Esophagus mucosa (tissue), 1 donor: ENCODE results near the gene SHISAL2A. TPM values are rescaled to one million over a fixed set of nuclear protein-coding genes. Genes with fewer than 3 reads are reported as not detected.

Experiments used
- ATAC-seq: fragments of 200-7000 bp; cut with Tn5 transposase; one replicate; pipeline ENCODE4 v1.9.1; 2020
- total RNA-seq: library from RNA; stranded (reverse); gene quantifications from one replicate; pipeline ENCODE4 v1.2.4, GENCODE V29; 2023
- donor health status: DM: yes; HTN: yes; CAD: no.

The SHISAL2A gene
- total RNA-seq, 1 donor from 2014 or later = 0.36 TPM

DNA sequence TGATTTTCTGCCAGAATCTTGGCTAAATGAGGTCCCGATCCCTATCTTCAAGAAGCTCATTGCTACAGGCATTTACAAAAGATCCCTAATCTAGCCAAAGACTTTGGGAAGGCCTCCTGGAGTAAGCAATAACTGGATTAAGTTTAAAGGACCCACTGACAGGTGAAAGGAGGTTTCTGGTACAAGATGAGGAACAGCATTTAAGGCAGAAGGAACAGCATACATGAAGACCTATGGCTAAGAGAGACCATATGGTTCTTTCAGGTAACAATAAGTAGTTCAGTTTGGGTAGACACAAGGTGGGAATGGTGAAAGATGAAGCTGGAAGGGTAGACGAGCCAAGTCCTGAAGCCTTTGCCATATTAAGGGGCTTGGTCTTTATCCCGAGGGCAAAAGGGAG lies 27.8 kb downstream of the SHISAL2A start:
- ATAC-seq = no peak

DNA sequence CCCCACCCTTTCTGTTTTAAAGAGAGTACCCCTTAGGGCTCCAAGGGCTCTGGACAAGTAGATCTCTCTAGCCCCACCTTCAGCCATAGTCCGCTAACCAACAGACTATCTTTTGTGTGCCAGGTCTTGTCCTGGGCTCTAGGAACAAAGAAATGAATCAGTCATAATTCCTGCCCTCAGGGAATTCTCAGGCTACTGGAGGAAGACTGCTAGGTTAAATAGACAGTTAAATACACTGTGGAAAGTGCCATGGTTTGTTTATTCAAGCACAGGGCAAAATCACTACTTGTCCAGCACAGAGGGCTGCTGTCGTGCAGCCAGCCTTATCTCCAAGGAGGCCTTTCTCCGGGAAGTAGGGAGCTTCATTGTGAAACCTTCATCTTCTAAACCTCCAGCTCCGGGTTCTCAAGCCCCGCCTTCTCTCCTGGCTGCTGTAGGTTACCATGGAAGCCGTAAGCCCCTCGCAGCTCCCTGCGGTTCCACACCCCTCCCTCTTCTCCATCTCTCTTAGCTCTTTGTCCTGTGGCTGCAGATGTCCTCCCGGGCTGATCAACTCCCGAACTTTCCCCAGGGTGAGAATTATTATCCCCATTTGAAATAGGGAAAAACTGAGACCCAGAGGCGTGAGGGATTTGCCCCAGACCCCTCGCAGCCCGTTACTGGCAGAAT lies 29.8 kb downstream of the SHISAL2A start:
- ATAC-seq = peak; percentile 63

DNA sequence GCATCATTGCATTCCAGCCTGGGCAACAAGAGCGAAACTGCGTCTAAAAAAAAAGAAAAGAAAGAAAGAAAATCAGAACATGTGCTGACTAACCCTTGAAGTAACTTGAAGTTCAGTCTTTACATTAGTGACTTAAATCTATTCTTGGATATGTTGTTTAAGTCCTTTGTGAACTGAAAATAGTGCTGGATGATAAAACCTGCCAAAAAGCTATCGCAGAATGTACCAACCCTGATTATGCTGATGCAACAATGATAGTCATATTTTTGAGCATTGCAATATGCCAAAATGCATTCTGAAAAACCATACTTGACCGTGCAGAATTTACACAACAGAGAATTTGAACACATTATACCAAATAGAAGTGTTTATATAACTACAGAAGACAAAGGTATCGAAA lies 30.7 kb downstream of the SHISAL2A start:
- no peak for ATAC-seq

DNA sequence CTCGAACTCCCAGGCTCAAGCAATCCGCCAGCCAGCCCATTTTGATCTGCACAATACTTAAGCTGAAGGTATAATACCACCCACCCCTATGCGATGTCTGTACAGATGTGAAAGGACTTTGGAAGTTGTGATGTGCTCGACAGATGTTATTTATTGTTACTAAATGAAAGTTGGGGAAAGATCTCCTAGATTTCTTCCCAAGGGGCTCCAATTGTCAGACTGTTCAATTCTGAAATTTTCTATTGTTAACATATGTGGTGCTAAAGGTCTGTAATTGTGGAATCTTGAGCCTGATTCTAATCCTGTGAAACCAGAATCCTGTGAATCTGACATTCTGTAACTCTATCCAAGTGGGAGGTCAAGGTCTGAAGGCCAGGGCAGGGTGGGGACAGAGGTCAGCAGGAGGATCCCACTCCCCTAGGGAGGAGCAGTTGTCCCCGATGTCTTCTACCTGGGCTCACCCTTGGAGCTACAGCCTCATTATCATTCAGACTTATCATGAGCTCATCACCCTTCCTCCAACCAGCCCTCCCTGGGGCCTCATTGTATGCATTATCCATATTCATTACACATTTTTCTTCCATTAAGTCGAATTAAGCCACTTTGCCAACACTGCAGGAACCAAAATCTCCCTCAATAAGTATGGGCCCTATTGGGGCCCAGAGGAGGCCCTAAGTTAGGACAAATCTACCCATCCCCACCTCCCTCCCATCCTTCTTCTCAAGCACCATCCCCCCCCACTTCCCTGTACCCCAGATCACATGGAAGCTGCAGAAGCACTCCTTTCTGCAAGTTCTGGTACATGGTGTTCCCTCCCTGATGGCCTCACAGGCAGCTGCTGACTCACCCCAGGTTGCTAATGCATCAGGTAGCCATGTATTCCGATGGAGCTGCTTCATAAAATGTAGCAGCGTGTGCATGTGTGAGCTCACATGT lies 32.3 kb downstream of the SHISAL2A start:
- ATAC-seq = peak; percentile 78

DNA sequence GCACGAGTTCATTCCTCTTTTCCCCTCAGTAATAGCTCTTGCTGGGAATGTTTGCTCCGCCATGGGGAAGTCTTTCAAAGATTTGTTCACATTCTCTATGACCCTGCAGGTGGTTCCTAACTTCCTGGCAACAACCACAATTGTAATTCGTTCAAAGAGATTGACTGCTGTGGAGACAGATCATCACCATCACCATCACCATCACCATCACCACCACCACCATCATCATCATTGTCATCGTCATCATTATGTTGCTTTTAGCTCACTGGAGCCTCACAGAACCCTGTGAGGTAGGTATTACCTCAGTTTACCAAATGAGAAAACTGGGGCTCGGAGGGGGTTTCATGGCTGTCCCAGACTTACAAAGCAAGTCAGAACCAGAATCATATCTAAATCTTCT lies 34.3 kb downstream of the SHISAL2A start:
- ATAC-seq = no peak

DNA sequence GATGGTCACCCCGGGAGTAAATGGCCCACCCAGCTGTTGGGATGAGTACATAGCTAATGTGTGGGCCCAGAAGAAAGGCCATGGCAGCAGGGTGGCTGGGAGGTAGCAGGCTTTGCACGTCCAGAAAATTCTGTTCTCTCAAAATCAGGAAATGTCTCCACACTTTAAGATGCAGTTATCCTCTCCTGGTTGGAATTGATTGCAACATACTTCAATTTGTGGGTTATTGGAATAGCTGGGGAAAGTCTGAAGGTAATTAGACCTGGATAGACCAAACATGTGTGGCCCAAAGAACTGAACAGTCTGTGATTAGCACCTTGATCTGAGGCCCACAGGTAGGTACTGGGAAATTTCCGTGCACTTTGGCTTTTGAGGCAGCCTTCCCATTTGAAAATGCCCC lies 35.0 kb downstream of the SHISAL2A start:
- ATAC-seq = no peak

DNA sequence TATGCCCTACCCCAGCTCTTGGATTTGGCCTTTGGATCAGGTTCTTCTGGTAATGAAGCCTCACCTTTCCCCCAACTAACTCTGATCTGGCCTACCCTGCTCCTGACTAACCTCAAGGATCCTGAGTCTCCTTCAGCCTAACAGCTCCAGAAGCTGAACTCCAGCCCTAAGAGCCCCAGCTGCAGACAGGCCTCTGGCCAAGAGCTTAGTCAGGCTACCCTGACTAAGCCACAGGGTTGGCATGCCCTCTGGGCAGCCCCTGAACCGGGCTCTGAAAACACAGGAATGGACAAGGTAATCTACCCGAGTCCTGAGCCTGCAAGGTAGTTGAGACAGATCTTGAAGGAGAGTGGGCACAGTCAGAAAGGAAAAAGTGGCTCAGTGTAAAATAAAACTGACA lies 35.7 kb downstream of the SHISAL2A start:
- peak; percentile 58 for ATAC-seq

DNA sequence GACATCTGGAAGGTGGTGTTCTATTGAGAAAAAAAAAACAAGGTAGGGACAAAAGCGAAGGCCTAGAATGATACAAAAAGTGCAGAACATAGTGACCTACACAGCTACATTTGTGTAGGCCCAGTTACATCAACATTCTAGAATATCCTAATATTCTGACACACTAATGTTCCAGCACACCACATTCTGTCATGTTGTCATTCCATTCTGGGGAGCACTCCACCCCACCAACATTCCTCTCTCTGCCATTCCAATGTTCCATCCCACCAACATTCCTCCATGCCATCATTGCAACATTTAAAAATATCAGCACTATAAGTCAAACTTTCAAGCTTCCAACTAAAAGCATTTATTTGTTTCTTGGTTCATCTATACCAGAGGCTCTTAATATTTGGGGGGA lies 36.7 kb downstream of the SHISAL2A start:
- ATAC-seq = no peak

DNA sequence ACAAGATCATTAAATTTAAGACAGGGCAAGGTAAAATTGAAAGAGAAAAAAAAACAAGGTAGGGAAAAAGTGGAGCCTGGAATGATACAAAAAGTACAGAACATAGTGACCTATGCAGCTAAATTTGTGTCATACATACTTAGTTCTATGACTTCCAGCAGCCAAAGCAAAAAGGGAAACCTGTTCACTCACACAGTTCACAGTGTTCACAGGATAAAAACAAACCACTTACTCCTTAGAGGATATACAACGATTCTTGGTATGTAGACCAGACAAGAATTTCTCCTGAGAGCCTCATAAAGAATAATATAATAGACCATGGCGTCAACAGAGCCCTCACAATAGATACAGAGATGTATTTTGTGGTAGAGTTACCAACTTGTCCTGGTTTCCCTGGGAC lies 37.6 kb downstream of the SHISAL2A start:
- no peak for ATAC-seq

DNA sequence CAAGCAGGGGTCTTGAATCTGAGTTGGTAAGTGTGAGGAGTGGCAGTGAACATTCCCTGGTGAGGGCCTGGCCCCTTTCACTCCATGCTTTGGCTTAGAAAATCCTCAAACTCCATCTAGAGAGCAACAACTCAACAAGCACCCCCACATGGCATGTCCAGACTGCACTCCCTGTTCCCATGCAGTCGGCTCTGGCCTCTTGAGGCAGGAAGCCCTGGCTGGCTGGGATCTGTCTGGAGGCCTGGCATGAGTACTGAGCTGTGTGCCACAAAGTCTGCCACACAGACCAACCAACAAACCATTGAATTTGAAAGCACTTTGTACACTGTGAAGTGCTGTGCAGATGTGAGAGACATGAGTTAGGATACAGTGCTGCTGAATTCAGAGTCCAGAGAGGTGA lies 40.0 kb downstream of the SHISAL2A start:
- no peak for ATAC-seq

DNA sequence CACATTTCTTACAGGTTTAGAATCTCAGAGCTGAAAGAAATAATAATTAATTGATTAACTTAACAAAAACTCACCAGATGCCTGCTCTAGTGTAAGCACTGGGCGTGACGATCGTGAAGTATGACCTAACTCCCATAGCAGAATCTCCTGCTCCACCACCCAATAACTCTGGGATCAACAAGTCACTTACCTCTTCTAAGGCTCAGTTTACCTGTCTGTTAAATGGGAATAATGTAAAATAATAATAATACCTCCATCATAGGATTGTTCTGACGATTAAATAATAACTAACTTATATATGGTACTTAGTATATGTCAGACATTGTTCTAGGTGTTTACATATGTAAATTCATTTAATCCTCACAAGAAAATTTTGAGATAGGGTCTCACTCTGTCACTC lies 40.5 kb downstream of the SHISAL2A start:
- ATAC-seq = no peak

DNA sequence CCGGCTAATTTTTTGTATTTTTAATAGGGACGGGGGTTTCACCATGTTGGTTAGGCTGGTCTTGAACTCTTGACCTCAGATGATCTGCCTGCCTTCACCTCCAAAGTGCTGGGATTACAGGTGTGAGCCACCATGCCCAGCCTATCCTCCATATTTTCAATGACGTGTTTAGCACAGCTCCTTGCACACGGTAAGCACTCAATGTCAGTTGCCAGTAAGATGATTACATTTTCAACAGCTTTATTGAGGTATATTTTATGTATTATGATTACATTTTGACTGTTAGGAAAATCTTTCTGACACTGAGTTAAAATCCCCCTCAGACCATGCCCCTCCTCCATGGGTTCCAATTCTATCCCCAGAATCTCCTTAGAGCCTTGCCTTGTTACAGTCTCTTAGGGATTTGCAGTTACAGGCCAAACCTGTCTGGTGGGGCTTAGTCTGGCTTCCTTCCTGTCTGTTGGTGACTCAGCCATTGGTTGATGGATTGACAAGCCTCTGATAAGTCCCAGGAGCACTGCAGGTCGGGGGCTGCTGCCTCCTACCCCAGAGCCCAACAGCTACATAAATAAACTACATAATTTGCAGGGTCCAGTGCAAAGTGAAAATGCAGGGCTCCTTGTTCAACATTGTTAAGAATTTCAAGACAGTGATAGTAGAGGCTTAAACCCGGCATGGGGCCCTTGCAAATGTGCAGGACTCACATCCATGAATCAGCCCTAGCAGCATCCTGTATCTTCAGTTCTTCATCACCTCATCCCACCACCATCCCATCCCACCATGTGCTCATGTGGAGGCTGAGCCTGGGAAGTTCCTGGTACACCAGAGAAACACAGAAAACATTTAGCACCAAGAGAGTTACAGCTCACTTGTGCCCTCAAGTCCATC lies 41.8 kb downstream of the SHISAL2A start:
- ATAC-seq = peak; percentile 93

DNA sequence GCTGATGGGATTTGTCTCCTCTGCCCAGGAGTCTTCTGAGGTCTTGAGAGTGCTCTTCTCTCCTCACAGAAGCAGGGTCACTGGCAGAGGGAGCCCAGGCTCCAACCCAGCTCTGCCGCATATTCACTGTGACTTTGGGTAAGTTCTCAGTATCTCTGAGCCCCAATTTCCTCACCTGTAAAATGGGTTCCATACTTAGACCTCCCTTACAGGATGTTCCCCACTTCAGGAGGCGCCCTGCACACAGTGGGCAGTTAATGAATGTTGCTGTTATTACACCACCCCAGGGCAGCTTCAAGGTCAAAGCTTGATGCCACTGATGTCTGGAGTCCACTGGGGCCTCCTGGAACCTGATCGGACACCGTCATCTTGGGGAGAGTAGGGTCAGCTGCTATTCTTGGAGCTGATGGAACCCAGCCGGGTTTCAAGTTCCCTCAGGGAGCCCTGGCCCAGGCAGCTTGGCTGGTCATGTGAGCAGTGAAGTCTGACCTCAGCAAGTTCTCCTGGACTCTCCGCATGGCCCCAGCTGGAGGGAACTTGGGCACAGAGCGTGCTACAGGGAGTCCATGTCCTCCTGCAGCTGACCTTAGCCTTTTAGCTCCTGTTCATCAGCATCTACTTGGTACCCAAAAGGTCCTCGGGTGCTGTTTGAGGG lies 43.4 kb downstream of the SHISAL2A start:
- ATAC-seq = no peak

DNA sequence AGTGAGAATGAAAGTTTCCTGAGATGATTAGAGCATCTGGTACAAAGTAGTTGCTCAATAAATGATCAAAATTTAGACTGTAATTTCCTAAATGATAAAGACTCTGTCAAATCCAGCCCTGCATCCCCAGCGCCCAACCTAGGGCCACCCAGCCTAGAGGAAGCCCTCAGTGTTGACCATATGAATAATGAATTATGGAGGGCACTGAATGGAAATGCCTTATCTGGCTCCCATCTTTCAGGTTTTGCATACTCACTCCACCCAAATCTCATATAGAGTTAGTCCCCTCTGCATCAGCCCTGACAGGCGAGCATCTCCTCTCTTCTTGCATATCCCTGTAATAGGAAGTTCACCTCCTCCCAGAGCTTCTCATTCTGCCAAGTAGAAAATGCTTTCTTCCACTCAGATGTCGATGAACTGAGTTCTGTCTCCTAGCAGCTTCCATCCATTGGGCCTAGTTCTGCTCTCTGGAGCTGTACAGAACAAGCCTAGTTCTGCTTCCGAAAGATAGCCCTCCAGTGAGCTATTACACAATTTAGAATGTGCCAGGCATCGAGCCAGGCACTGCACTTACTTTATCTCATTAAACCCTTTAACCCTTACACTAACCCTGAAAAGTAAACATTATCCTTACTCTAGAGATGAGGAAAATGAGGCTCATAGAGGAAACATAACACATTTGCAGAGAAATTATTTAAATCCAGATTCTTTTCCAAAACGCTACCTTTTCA lies 44.3 kb downstream of the SHISAL2A start:
- no peak for ATAC-seq

DNA sequence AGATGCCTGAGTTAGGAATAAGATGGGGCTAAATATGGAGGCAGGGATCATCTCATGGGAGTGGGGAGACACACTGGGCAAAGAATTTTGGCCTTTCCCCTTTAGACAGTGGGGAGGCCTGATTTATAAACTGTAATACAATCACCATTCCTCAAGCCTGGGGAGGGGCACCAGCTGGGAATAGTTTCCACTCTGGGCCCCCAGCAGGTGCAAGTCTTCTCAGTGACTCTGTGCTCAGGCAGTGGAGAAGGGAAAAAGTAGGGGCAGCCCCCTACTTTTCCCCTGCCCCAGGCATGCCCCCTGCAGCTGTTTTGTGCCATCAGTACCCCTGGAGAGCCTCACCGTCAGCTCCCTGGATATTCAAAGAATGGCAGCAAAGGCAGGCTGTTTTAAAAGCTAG lies 46.1 kb downstream of the SHISAL2A start:
- ATAC-seq = no peak

DNA sequence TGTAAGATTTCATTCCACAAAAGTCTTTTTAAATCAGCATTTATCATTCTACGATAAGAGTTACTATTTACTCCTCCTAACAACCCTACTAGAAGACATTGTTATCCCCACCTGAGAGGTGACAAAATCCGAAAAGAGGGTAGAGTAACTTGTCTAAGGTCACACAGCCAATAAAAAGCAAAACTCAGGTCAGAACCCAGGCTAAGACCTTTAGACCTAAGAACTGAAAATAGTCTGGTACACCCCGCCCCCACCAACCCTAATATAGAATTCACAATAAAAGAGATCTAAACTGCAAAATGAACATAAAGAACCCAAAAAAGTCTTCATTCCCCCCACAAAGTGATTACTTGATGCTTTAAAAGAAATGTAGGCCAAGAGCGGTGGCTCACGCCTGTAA lies 46.5 kb downstream of the SHISAL2A start:
- no peak for ATAC-seq

DNA sequence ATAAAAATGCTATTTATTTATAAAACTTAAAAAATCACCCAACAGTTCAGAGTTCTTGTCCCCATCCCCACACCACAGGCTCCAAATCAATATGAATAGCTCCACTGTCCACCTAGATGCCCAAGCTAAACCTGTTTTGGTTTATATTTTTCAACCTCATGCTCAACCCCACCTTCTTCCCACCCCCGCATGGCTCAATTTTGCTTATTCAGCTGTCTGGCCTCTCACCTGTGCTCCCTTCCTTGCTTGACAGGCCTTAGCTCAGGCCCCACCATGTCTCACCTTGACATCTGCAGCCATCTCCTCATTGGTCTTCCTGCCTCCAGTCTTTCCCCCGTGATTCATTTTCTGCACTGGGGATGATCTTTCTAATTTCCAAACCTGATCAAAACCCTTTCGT lies 47.4 kb downstream of the SHISAL2A start:
- ATAC-seq = no peak

DNA sequence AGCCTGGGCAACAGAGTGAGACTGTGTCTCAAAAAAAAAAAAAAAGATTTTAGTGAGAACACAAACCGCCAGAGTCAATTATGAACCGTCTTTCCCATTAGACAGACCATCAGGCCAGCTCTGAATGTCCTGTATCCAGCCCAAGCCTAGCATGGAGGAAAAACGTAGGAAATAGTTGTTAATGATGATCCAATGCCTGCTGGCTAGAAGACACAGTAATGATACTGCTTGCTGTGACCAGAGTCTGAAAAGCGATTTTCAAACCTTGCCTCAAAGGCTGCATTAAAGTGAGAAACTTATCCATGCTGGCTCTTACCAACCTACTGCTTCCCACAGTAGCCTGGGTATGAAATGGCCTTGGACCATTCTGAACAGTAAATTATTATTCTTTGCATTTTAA lies 48.2 kb downstream of the SHISAL2A start:
- ATAC-seq = no peak

DNA sequence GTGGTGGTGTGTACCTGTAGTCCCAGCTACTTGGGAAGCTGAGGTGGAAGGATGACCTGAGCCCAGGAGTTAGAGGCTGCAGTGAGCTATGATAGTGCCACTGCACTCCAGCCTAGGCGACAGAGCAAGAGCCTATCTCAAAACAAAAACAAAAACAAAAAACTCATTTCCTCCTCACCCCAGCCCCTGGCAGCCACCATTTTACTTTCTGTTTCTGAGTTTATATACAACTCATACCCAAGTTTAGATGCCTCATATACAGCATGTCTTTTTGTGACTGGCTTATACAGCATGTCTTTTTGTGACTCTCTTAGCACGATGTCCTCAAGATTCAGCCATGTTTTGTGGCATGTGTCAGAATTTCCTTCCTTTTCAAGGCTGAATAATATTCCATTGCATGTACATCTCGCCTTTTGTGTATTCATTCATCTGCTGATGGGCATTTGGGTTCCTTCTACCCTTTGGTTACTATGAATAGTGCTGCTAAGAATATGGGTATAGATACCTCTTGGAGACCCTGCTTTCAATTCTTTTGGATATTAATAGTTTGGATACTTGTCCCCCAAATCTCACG lies 50.5 kb downstream of the SHISAL2A start:
- no peak for ATAC-seq

DNA sequence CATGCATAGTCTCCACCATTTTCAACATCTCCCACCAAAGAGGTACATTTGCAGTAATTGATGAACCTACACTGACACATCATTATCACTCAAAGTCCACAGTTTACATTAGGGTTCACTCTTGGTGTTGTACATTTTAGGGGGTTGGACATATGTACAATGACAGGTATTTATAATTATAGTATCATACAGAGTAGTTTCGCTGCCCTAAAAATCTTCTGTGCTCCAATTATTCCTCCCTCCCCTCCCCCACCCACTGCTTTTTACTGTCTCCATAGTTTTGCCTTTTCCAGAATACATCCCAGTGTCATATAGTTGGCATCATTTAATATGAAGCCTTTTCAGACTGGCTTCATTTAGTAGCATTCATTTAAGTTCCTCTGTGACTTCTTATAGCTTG lies 51.6 kb downstream of the SHISAL2A start:
- ATAC-seq = no peak

DNA sequence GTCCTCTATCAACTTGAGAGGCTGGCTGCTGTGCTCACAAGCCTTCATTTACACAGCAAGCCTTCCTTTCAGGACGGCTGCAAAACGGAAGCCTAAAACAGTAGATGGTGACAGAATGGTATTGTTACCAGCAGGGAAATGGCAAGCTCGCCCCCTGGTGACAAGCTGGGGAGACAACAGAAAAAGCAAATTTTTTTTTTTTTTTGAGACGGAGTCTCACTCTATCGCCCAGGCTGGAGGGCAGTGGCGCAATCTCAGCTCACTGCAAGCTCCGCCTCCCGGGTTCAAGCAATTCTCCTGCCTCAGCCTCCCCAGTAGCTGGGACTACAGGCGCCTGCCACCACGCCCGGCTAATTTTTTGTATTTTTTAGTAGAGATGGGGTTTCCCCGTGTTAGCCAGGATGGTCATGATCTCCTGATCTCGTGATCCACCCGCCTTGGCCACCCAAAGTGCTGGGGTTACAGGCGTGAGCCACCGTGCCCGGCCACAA lies 53.3 kb downstream of the SHISAL2A start:
- ATAC-seq = peak; percentile 88
